Measurements from ENCODE around the gene ALDH1L1. TPM values are rescaled to one million over a fixed set of nuclear protein-coding genes. Genes with fewer than 3 reads are reported as not detected.

Gene ALDH1L1
- total RNA-seq, 1 donor, result under 0.01 TPM

DNA sequence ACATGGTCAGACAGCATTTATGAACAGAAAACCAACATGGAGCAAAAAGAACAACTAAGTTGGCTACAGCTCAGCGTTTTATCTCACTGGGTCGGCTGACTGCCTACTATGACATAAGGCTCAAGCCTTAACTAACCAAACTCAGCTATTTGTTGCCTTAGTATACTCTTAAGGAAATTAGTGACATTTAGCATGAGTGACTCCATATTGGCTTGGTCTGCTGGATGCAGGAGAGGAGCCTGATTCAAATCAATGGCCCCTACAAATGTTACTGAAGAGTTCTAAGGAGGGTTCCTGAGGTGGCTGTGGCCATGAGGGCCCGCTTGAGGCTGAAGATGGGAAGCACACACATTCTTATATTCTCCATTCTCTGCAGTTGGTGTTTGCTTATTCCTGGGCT lies 20.1 kb upstream of the ALDH1L1 start:
- Histone ChIP-seq H2AFZ (ENCODE audit: low read length) (no peak overlapping the region), H3K4me2 (ENCODE audit: insufficient read depth, low read length) (no peak overlapping the region), H3K9me3 (ENCODE audit: low read depth, low read length) (no peaks in the 10 kb centered on the region), H4K20me1 (ENCODE audit: insufficient read depth, low read length) (no peaks in the 10 kb centered on the region), H3K27ac (ENCODE audit: low read depth, low read length) (no peak overlapping the region), H3K4me3 (ENCODE audit: insufficient read depth, low read length) (no peak overlapping the region), H3K4me1 (ENCODE audit: insufficient read depth, low read length) (no peaks in the 10 kb centered on the region), H3K36me3 (ENCODE audit: insufficient read depth, low read length) (no peaks in the 10 kb centered on the region), H3K27me3 (ENCODE audit: insufficient read depth, low read length) (no peaks in the 10 kb centered on the region), H3K79me2 (ENCODE audit: insufficient read depth, low read length) (no peaks in the 10 kb centered on the region)
- DNase-seq (ENCODE audit: insufficient read length, low spot score, missing footprints), result no peak
- TF ChIP-seq, protein P1, sequence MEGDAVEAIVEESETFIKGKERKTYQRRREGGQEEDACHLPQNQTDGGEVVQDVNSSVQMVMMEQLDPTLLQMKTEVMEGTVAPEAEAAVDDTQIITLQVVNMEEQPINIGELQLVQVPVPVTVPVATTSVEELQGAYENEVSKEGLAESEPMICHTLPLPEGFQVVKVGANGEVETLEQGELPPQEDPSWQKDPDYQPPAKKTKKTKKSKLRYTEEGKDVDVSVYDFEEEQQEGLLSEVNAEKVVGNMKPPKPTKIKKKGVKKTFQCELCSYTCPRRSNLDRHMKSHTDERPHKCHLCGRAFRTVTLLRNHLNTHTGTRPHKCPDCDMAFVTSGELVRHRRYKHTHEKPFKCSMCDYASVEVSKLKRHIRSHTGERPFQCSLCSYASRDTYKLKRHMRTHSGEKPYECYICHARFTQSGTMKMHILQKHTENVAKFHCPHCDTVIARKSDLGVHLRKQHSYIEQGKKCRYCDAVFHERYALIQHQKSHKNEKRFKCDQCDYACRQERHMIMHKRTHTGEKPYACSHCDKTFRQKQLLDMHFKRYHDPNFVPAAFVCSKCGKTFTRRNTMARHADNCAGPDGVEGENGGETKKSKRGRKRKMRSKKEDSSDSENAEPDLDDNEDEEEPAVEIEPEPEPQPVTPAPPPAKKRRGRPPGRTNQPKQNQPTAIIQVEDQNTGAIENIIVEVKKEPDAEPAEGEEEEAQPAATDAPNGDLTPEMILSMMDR (IDR thresholded peaks at IDR 0.05; ENCODE audit: extremely low read depth, low read depth, low read length), result no peak

DNA sequence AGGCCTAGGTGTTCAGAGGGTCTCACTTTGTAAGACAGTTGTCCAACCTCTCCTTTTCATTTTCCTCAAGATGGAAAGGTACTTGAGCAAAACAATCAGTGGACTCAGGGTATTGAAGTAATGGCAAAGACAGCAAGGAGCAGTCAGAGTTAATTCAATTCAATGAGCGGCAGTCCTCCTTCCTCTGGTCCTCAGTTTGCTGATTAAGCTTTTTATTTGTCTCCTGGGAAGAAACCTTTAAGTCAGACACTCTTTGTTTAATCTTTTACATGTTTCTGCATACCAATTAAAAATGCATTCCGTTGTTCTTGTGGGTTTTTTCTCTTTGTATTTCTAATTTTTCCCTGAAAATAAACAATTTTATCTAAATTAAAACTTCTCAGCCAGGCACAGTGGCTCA lies 18.9 kb upstream of the ALDH1L1 start:
- Histone ChIP-seq H3K4me3 (ENCODE audit: insufficient read depth, low read length) (no peak overlapping the region), H3K27me3 (ENCODE audit: insufficient read depth, low read length) (no peaks in the 10 kb centered on the region), H3K79me2 (ENCODE audit: insufficient read depth, low read length) (no peaks in the 10 kb centered on the region), H3K9me3 (ENCODE audit: low read depth, low read length) (no peaks in the 10 kb centered on the region), H2AFZ (ENCODE audit: low read length) (no peak overlapping the region), H3K4me2 (ENCODE audit: insufficient read depth, low read length) (no peak overlapping the region), H3K4me1 (ENCODE audit: insufficient read depth, low read length) (no peaks in the 10 kb centered on the region), H4K20me1 (ENCODE audit: insufficient read depth, low read length) (no peaks in the 10 kb centered on the region), H3K36me3 (ENCODE audit: insufficient read depth, low read length) (no peaks in the 10 kb centered on the region), H3K27ac (ENCODE audit: low read depth, low read length) (no peak overlapping the region)
- TF ChIP-seq, protein P1 (IDR thresholded peaks at IDR 0.05; ENCODE audit: extremely low read depth, low read depth, low read length), result no peak
- DNase-seq (ENCODE audit: insufficient read length, low spot score, missing footprints), result no peak

DNA sequence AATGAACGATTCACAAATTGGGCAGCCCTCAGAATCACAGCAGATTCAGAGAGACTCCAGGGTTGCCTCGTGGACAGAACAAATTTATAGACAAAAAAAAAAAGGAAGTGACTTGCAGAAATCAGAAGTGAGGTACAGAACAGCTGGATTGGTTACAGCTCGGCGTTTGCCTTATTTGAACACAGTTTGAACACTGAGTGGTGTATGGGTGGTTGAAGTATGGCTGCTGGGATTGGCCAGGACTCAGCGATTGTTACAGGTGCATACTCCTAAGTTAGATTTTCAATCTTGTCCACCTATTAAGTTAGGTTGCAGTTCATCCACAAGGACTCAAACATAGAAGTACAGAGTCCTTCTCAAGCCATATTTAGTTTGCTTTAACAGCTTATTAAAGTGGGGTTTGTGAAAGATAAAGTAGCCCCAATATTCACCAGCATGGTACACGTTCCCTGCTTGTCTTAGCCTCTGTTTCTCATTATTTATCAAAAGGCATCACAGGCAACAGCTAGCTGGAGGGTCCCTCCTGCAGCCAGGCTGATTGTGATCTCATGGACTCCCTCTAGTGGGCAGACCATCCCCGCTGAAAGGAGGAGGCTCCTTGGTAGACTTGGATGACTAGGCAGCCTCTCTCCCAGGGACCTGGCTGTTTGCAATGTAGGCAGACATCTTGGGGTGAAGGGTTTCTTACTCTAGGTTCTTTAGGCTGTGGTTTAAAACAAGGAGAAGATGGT lies 17.6 kb upstream of the ALDH1L1 start:
- Histone ChIP-seq H3K9me3 (ENCODE audit: low read depth, low read length) (no peaks in the 10 kb centered on the region), H3K27me3 (ENCODE audit: insufficient read depth, low read length) (no peaks in the 10 kb centered on the region), H3K79me2 (ENCODE audit: insufficient read depth, low read length) (no peaks in the 10 kb centered on the region), H4K20me1 (ENCODE audit: insufficient read depth, low read length) (no peaks in the 10 kb centered on the region), H3K4me2 (ENCODE audit: insufficient read depth, low read length) (no peak overlapping the region), H3K4me3 (ENCODE audit: insufficient read depth, low read length) (no peak overlapping the region), H3K27ac (ENCODE audit: low read depth, low read length) (no peak overlapping the region), H3K4me1 (ENCODE audit: insufficient read depth, low read length) (no peaks in the 10 kb centered on the region), H2AFZ (ENCODE audit: low read length) (no peak overlapping the region), H3K36me3 (ENCODE audit: insufficient read depth, low read length) (no peaks in the 10 kb centered on the region)
- DNase-seq (ENCODE audit: insufficient read length, low spot score, missing footprints), result peak; percentile 90
- TF ChIP-seq, protein P1 (IDR thresholded peaks at IDR 0.05; ENCODE audit: extremely low read depth, low read depth, low read length), result peak; percentile 90

DNA sequence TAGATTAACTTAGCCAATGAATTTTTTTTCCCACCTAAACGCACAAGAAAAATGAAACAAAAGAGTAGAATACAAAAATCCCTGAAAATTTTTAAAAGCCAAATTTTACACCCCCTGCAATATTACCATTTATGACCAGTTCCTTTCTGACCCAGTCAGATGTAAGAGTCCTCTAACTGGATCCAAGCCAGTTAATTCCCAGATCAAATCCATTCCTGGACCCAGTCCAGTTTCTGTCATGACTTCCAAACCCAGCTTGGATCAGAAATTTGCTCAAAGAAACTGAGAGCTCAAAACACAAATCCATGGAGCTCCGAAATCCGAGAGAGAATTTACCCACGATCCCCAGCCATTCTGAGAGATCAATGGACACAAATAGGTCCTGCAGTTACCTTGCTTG lies 17.0 kb upstream of the ALDH1L1 start:
- Histone ChIP-seq H3K27me3 (ENCODE audit: insufficient read depth, low read length) (peaks cover 3% of the 10 kb centered on the region), H4K20me1 (ENCODE audit: insufficient read depth, low read length) (no peaks in the 10 kb centered on the region), H3K27ac (ENCODE audit: low read depth, low read length) (no peak overlapping the region), H3K4me1 (ENCODE audit: insufficient read depth, low read length) (no peaks in the 10 kb centered on the region), H3K4me3 (ENCODE audit: insufficient read depth, low read length) (no peak overlapping the region), H3K36me3 (ENCODE audit: insufficient read depth, low read length) (no peaks in the 10 kb centered on the region), H2AFZ (ENCODE audit: low read length) (no peak overlapping the region), H3K4me2 (ENCODE audit: insufficient read depth, low read length) (no peak overlapping the region), H3K9me3 (ENCODE audit: low read depth, low read length) (no peaks in the 10 kb centered on the region), H3K79me2 (ENCODE audit: insufficient read depth, low read length) (no peaks in the 10 kb centered on the region)
- DNase-seq (ENCODE audit: insufficient read length, low spot score, missing footprints), result no peak
- TF ChIP-seq, protein P1 (IDR thresholded peaks at IDR 0.05; ENCODE audit: extremely low read depth, low read depth, low read length), result no peak
